GM12873 (cell line): ENCODE results near the gene IQCH.

Experiments
- TF ChIP-seq, protein P1 (sequence below): IDR thresholded peaks from 2 replicates; pipeline ENCODE4 v1.5.1; 2012; ENCODE audit warnings: low read depth, mild to moderate bottlenecking, moderate library complexity, low read length, control low read depth; ENCODE audit not compliant: insufficient read depth; ENCODE audit errors: missing control alignments

IQCH gene

GRCh38 chr15:67515090-67515489 is 260.5 kb downstream of the IQCH start:
- TF ChIP-seq, protein P1, sequence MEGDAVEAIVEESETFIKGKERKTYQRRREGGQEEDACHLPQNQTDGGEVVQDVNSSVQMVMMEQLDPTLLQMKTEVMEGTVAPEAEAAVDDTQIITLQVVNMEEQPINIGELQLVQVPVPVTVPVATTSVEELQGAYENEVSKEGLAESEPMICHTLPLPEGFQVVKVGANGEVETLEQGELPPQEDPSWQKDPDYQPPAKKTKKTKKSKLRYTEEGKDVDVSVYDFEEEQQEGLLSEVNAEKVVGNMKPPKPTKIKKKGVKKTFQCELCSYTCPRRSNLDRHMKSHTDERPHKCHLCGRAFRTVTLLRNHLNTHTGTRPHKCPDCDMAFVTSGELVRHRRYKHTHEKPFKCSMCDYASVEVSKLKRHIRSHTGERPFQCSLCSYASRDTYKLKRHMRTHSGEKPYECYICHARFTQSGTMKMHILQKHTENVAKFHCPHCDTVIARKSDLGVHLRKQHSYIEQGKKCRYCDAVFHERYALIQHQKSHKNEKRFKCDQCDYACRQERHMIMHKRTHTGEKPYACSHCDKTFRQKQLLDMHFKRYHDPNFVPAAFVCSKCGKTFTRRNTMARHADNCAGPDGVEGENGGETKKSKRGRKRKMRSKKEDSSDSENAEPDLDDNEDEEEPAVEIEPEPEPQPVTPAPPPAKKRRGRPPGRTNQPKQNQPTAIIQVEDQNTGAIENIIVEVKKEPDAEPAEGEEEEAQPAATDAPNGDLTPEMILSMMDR: no peak

- TF ChIP-seq, protein P1: no peak
These were observed 261.0 kb downstream of the IQCH start for GRCh38 chr15:67515557-67515956.

GRCh38 chr15:67520321-67521028 is 265.9 kb downstream of the IQCH start:
- TF ChIP-seq, protein P1: no peak

DNA sequence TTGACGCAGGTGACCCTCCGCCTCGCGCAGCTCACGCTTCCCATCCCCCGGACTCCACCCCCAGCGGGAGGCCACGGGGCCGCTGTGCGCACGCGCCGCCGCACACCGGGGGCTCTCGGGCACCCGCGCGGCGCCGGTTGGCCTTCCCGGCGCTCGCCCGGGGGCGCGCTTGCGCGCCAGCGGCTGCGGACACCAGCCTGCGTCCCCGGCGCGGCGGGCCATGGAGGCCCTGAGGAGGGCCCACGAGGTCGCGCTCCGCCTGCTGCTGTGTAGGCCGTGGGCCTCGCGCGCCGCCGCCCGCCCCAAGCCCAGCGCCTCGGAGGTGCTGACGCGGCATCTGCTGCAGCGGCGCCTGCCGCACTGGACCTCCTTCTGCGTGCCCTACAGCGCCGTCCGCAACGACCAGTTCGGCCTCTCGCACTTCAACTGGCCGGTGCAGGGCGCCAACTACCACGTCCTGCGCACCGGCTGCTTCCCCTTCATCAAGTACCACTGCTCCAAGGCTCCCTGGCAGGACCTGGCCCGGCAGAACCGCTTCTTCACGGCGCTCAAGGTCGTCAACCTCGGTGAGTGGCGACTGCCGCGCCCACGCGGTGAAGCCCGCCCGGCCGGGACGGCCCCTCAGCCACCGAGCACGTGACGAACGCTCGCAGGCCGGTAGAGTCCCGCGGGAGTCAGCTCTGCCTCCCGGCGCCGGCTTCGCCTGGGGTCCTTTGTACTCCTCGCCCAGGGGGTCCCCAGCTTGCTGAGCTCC is 266.6 kb downstream of the IQCH start, which contains the start of gene C15orf61:
Gene C15orf61, plus strand, starts transcription at position 103 of the 754 bp plus-strand sequence. Its CDS starts 118 bp downstream, at position 221.
- TF ChIP-seq, protein P1: peak; percentile 7

- TF ChIP-seq, protein P1: no peak
These were observed 267.4 kb downstream of the IQCH start for GRCh38 chr15:67521783-67522568.

DNA sequence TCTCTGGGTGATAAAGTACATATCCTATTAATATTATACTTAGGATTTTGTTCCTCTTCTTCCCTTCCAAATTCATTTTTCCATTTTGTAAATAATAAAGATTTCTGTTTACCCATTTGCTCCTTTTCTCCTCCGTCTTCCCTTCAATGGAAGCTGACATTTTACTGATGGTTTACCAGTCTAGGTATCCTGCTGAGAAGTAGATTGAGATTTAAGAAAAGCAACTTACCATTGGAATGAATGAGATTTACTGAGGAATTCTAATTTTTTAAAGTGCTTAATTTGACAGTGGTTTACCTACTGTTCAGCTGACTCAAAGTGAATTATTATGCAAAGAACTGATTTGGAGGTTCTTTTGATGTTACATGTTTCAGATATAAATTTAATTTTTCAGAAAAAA is 268.7 kb downstream of the IQCH start:
- TF ChIP-seq, protein P1: no peak

DNA sequence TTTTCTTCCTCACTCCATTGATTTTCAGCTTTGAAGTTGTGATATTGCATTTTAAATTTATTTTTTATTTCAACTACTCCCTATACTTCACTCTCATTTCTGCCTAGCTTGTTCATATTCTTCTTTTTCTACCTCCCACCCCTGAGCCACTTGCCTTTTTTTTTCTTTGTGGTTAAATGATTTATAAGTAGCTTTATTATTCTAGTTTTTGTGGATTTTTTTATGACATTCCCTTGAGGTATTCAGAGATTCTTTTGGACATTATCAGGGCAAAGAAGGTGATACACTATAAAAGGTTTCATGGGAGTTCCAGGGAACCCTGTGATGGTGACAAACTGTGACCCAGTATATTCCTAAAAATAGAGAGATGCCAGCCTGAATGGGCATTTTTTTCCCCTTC is 269.6 kb downstream of the IQCH start:
- TF ChIP-seq, protein P1: no peak
